NCI-H1436 treated with DMSO at 0.1 percent for 48 hours (cell line): ENCODE measurements around the gene ADAMTS7.
A peak's percentile ranks its signal among the peaks of the same experiment; 100 is the strongest.
"Not testable (repeated sequence)": the region's sequence is repeated elsewhere in the genome, so short reads cannot be mapped to it uniquely, and the experiment has no call there.

Source experiments
- DNase-seq: peaks from one replicate; lab custom pipeline; 2025; lab: John Stamatoyannopoulos, UW

Gene ADAMTS7, protein sequence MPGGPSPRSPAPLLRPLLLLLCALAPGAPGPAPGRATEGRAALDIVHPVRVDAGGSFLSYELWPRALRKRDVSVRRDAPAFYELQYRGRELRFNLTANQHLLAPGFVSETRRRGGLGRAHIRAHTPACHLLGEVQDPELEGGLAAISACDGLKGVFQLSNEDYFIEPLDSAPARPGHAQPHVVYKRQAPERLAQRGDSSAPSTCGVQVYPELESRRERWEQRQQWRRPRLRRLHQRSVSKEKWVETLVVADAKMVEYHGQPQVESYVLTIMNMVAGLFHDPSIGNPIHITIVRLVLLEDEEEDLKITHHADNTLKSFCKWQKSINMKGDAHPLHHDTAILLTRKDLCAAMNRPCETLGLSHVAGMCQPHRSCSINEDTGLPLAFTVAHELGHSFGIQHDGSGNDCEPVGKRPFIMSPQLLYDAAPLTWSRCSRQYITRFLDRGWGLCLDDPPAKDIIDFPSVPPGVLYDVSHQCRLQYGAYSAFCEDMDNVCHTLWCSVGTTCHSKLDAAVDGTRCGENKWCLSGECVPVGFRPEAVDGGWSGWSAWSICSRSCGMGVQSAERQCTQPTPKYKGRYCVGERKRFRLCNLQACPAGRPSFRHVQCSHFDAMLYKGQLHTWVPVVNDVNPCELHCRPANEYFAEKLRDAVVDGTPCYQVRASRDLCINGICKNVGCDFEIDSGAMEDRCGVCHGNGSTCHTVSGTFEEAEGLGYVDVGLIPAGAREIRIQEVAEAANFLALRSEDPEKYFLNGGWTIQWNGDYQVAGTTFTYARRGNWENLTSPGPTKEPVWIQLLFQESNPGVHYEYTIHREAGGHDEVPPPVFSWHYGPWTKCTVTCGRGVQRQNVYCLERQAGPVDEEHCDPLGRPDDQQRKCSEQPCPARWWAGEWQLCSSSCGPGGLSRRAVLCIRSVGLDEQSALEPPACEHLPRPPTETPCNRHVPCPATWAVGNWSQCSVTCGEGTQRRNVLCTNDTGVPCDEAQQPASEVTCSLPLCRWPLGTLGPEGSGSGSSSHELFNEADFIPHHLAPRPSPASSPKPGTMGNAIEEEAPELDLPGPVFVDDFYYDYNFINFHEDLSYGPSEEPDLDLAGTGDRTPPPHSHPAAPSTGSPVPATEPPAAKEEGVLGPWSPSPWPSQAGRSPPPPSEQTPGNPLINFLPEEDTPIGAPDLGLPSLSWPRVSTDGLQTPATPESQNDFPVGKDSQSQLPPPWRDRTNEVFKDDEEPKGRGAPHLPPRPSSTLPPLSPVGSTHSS (N-terminal part only)

DNA sequence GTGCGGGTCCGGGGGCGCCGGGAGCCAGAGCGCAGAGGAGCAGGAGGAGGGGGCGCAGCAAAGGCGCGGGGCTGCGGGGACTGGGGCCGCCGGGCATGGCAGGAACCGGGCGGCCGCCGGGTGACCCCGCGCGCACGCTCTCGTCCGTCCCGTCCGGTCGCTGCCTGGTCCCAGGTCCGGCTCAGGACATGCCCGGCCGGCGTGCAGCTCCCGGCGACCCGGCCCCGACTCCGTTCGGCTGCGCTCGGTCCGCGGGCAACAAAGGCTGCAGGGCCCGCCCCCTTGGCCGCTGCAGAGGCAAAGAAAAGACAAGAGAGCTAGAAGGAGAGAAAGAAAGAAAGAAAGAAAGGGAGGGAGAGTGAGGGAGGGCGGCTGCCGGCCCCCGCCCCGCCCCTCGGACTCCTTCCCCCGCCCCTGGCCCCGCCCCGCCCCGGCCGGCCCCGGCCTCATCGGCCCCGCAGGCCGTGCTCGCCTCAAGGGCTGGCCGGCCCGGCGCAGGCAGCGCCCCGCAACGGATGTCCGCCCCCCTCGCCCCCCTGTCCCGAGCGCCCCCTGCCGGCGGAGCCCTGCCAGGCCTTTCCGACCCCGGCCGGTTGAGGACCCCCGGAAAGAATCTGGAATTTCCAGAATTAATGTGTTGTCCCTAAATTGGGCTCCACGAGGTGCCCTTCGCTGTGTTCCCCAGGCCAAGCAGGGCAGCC lies at the start of gene ADAMTS7:
TSS of gene ADAMTS7 (minus strand) at position 341 of the 701 bp plus-strand sequence. CDS start at position 97, 244 bp downstream.
- DNase-seq: no peak

DNA sequence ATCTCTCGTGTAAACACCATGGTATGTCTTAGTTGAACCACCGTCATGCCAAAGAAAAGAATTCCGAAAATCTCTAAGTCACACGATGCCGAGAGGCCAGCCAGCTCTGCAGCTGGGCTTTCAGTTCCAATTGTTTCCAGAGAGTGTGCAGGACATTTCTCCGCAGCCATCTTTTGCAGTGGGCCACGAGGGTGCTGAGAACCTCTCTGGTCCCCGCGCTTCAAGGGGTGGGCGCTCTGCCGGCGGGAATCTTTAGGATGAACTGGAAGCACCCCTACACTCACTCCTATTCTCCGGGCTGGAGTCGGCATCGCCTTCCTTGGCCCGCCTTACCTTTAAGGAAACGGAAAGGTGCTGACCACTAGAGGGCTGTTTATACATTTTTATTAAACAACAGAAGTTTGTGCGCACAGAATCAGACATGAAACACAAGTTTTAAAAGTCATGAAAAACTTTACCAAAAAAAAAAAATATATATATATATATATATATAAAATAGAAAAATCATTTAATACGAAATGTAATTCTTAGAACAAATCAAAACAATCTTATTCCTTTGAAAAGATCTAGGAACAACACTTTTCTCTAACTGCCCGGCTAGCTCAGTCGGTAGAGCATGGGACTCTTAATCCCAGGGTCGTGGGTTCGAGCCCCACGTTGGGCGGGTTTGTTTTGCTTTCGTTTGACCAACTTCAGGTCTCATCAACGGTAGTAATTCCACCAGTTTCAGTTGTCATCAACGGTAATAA lies 48.9 kb upstream of the ADAMTS7 start:
- DNase-seq: peak; percentile 46

DNA sequence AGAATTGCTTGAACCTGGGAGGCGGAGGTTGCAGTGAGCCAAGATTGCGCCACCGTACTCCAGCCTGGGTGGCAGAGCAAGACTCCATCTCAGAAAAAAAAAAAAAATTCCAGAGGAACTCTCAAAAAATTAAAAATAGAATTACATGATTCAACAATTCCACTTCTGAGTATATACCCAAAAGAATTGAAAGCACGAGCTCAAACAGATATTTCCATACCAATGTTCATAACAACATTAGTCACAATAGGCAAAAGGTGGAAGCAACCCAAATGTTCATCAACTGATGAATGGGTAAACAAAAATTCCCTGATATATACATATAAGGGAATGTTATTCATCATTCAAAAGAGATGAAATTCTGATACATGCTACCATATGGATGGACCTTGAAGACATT lies 44.5 kb upstream of the ADAMTS7 start:
- no peak for DNase-seq

DNA sequence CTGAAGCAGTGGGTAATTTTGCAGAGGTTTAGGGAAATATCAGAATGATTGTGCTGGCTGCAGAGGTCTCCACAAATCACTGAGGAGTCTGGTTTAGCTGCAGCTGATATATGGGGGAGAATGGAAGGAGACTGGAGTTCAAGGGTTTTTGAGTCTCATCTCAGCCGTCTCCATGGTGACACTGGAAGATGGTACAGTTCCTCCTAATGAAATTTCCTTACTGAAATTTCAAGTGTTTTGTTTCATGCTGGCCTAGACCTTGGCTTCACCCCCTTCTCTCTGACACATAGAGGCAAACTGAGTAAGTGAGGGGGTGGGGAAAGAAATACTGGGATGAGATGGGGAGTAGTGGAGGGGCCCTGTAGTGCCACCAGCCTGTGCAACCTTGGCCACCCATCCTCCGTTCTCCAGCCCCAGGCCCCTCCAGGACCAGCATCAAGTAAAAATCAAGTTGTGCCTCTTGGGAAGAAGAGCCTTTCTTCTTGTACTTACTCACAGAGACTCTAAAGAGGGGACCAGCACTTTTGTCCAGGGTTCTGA lies 43.6 kb upstream of the ADAMTS7 start:
- no peak for DNase-seq

DNA sequence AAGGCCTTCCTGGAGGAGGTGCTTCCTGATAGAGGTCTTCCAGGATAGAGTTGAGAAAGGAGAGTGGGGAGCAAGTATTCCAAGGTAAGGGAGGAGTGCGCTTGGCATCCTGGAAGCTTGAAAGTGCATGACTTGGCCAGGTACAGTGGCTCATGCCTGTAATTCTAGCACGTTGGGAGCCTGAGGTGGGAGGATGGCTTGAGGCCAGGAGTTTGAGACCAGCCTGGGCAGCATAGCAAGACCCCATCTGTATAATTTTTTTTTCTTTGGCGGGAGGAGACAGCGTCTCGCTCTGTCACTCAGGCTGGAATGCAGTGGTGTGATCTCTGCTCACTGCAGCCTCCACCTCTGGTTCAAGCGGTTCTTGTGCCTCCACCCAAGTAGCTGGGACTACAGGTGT lies 42.2 kb upstream of the ADAMTS7 start:
- DNase-seq: no peak

DNA sequence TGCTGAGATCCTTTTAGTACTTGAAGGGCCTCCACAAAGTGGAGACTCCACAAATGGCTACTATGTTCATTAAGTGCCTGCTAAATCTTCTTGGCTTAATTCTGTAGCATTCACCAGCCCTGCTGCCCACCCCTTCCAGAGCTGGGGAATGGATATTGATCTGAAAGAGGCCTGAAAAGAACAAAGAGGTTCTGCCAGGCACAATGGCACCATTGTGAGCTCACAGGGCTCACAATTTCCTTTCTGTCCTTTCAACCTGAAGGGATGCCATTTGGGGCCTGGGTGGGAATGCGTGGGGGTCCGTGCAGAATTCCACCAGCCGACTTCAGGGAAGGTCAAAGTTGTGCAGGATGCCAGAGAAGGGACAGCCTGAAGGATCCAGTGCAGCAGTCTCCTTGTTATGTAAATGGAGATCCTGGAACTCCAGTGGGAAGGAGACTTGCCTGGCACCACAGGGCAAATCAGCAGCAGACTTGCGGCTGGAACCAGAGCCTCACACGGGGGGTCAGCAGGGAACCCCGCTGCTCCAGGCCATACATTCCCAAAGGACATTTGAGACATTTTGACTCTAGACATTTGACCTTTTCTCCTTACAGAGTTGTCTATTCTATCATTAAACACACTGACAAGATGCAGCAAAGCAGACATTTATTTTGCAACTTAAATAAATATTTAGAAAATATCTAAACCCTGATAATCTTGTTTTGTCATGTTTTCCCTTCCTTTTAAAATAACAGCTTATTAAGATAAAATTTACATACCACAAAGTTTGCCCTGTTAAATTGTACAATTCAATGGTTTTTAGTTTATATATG lies 39.9 kb upstream of the ADAMTS7 start:
- DNase-seq: no peak

DNA sequence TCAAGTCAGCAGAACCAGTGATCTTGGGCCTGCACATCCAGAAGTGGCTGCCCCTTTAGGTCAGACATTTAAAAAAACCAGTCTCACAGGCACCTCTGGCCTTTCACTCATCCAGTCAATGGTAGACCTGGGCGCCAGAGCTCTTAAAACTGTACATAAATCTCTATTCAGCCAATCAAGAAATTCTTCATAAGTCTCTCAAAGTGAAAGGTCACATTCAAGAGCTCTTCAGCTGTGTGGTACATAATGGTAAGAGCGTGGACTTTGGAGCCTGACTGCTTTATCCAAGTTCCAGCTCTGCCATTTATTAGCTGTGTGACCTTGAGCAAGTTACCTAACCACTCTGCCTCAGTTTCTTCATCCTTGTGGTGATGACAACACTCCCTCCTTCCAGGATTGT lies 39.1 kb upstream of the ADAMTS7 start:
- DNase-seq: no peak

DNA sequence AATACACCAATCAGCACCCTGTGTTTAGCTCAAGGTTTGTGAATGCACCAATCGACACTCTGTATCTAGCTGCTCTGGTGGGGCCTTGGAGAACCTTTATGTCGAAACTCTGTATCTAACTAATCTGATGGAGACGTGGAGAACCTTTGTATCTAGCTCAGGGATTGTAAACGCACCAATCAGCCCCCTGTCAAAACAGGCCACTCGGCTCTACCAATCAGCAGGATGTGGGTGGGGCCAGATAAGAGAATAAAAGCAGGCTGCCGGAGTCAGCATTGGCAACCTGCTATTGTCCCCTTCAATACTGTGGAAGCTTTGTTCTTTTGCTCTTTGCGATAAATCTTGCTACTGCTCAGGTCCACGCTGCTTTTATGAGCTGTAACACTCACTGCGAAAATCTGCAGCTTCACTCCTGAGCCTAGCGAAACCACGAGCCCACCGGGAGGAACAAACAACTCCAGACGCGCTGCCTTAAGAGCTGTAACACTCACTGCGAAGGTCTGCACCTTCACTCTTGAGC lies 36.2 kb upstream of the ADAMTS7 start:
- DNase-seq: not testable (repeated sequence)

DNA sequence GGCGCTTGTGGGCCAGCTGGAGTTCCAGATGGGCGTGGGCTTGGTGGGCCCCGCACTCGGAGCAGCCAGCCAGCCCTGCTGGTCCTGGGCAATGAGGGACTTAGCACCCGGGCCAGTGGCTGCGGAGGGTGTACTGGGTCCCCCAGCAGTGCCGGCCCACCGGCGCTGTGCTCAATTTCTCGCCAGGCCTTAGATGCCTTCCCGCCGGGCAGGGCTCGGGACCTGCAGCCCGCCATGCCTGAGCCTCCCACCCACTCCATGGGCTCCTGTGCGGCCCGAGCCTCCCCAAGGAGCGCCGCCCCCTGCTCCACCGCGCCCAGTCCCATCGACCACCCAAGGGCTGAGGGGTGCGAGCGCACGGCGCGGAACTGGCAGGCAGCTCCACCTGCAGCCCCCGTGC lies 35.6 kb upstream of the ADAMTS7 start:
- DNase-seq: not testable (repeated sequence)

DNA sequence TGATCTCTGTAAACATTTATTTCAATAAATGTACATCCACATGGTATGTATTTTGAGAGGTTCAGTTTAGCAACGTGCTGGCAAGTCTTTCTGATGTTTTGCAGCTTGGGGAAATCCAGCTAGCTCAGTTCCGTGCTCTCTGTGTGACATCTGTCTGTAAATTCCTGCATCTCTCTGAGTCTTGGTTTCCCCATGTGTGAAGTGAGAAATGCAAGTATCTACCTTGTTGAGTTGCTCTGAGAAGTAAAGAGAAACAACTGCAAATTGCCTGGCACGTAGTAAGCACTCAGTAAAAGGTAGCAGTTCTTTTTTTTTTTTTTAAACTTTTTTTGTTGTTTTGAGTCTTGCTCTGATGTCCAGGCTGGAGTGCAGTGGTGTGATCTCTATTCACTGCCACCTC lies 31.3 kb upstream of the ADAMTS7 start:
- no peak for DNase-seq

DNA sequence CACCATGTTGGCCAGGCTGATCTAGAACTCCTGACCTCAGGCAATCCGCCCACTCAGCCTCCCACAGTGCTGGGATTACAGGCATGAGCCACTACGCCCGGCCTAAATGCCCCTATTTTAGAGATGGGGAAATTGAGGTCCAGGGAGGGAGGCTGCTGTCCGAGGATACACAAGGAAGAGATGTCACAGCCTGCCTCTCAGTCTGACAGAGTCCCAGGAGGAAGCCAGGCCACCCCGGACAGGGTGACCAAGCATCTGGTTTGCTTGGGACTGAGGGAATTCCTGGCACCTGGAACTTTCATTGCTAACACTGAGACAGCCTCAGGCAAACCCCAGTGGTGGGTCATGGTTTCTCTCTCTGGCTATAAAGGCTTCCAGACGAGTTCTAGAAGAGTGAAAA lies 30.6 kb upstream of the ADAMTS7 start:
- DNase-seq: no peak

DNA sequence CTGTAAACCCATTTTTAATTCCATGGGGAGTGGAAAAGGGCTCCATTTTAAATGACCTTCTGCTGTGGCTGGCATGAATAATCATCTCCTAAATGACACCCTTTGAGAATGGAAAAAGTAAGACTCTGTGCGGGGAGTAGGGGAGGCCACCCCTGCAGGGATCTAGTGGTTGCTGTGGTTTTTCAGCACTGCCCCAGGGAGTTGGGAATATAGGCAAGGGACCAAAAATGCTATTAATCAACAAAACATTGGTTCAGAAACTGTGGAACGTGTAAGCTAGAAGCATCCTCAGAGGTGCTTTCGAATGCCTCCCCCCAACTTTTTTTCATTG lies 30.1 kb upstream of the ADAMTS7 start:
- DNase-seq: no peak

DNA sequence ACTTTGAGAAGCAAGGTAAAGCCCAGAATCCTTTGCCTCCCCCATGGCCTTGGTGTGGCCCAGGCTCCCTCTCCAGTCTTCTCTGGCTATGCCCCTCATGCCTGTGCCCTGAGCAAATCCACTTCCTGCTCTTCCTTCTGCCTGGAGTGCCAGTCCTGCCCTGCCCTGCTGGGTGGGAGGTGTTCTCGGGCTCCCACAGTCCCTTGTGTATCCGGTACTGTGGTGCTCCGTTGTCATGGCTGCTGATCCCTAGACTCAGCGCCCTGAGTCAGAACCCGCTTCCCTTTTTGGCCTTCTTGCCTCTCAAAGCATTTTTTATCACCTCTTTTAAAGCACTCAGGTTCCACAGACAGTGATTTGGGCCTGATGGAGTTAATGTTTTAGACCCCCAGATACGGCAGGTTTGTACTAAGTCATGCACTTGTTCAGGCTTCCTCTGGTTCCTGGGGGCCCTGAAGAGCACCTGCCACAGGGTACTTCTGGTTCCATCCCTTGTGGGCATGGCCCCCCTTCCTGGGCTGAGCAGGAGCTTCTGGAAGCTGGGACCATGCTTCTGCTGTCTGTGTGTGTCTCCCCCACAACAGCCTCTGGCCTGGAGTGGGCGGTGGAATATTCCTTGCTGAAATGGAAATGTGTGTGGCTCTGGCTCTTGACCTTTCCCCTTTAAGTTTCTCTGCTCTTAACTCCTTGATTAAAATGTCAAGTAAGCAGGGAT lies 29.6 kb upstream of the ADAMTS7 start:
- no peak for DNase-seq

DNA sequence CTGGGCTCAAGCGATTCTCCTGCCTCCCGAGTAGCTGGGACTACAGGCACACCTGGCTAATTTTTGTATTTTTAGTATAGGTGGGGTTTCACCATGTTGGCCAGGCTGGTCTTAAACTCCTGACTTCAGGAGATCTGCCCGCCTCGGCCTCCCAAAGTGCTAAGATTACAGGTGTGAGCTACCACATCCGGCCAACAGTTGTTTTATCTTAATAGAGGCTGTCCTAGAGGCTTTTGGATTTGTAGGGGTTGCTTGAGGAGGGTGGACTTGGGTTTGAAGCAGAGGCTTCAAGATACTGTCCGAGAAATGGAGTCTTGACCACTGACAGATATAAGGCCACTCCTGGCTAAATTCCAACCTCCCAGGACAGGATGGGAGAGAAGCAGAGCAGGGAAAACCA lies 27.9 kb upstream of the ADAMTS7 start:
- not testable (repeated sequence) for DNase-seq

DNA sequence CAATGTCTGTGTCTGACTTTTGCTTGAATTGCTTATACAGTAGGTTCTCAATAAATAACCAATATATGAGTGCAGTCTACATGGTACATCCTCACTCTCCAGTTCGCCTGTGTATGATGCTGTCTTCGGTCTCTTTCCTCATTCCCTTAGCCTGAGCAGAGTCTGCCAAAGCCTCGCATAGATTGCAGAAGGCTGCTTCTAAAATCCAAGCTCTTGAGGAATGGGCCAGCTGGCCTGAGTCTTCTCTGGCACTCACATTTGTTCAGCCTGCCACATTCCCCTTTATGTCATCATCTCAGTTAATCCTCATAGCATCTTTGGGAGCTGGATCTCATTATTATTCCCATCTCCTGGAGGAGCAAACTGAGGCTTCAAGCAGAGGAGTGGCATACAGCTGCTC lies 27.2 kb upstream of the ADAMTS7 start:
- DNase-seq: no peak

DNA sequence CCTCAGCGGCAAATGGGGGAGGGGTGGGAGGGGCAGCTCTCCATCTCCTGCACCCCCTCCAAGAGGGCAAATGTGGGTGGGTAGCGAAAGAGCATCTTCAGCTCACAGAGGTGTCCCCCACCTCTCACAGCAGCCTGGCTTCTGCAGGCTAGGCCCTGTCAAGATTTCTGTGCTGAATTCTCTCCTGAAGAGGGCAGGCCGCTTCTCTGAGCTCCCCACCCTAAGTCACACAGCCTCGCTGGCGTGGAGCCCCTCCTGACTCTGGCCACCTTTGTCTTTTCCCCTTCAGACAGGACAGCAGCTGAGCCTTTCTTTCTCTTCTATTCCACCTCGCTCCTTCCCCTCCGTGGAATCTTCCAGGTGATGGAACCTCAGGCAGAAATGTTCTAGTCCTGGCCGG lies 26.3 kb upstream of the ADAMTS7 start:
- DNase-seq: no peak

DNA sequence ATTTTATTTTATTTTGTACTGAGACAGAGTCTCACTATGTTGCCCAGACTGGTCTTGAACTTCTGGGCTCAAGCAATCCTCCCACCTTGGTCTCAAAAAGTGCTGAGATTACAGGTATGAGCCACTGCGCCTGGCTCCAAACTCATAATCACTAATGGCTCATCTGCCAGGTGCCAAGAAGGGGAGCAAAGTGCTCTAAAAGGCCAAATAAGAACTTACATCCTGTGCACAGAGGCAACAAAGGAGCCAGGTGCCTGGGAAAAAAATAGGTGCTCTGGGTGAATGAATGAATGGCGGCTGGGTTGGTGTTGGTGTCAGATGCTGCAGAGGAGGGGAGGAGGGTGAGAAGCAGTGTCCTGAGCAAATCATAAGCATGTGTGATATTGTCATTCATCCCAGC lies 25.9 kb upstream of the ADAMTS7 start:
- no peak for DNase-seq

DNA sequence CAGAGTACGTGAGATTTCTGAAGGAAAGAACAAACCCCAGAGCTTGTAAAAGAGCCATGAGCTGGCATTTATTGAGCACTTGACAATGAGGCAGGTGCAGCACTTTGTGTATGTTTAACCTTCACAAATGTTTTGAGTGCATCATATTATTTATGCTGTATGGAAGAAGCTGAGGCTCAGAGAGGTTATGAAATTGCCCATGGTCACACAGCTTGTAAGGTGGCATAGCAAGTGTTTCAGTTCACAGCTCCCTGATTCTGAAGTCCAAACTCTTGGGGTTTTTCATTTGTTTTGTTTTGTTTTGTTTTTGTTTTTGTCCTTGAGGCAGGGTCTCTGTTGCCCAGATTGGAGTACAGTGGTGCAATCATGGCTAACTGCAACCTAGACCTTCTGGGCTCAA lies 25.1 kb upstream of the ADAMTS7 start:
- no peak for DNase-seq
